Globus pallidus (tissue), 1 donor: Measurements from ENCODE around the gene IKZF3.
"Not testable (repeated sequence)": the region's sequence is repeated elsewhere in the genome, so short reads cannot be mapped to it uniquely, and the experiment has no call there.

Source experiments
- DNase-seq: peaks from one replicate; pipeline ENCODE4 v3.0.0-alpha.2; 2015; ENCODE audit warnings: low spot score

The IKZF3 gene

GRCh38 chr17:39781031-39781860 is 82.9 kb downstream of the IKZF3 start:
- DNase-seq, result no peak

- DNase-seq, result no peak
Observed at GRCh38 chr17:39777534-39778365, 86.4 kb downstream of the IKZF3 start.

GRCh38 chr17:39776252-39776651 is 87.9 kb downstream of the IKZF3 start:
- DNase-seq, result no peak

GRCh38 chr17:39775031-39775430 is 89.1 kb downstream of the IKZF3 start:
- DNase-seq, result no peak

- DNase-seq, result no peak
Observed at GRCh38 chr17:39774047-39774446, 90.1 kb downstream of the IKZF3 start.

- DNase-seq, result no peak
Observed at GRCh38 chr17:39772987-39773934, 90.9 kb downstream of the IKZF3 start.

- DNase-seq, result no peak
Observed at GRCh38 chr17:39772415-39772814, 91.7 kb downstream of the IKZF3 start.

GRCh38 chr17:39769974-39770587 is 94.0 kb downstream of the IKZF3 start:
- DNase-seq, result no peak

- no peak for DNase-seq
Observed at GRCh38 chr17:39767147-39767546, 97.0 kb downstream of the IKZF3 start.

- DNase-seq, result no peak
Observed at GRCh38 chr17:39765766-39766165, 98.3 kb downstream of the IKZF3 start.

- DNase-seq, result no peak
Observed at GRCh38 chr17:39765175-39765574, 98.9 kb downstream of the IKZF3 start.

- DNase-seq, result not testable (repeated sequence)
Observed at GRCh38 chr17:39764171-39764570, 99.9 kb downstream of the IKZF3 start.

GRCh38 chr17:39763051-39763820 is 100.9 kb downstream of the IKZF3 start:
- no peak for DNase-seq

- DNase-seq, result no peak
Observed at GRCh38 chr17:39761861-39762496, 102.1 kb downstream of the IKZF3 start.

GRCh38 chr17:39759204-39759603 is 104.9 kb downstream of the IKZF3 start:
- no peak for DNase-seq

- no peak for DNase-seq
Observed at GRCh38 chr17:39757931-39758873, 105.9 kb downstream of the IKZF3 start.

- DNase-seq, result no peak
Observed at GRCh38 chr17:39757176-39757662, 106.9 kb downstream of the IKZF3 start.

- no peak for DNase-seq
Observed at GRCh38 chr17:39756380-39757079, 107.6 kb downstream of the IKZF3 start.
